ENCODE measurements around the gene SPTBN5. TPM values are rescaled to one million over a fixed set of nuclear protein-coding genes. Genes with fewer than 3 reads are reported as not detected.
A peak's percentile ranks its signal among the peaks of the same experiment; 100 is the strongest.

The SPTBN5 gene
- total RNA-seq, 6 experiments from 2014 or later, result 0.16 to 0.34 (median 0.24) TPM

GRCh38 chr15:41869770-41870688 lies 23.8 kb downstream of the SPTBN5 start:
- Mint-ChIP-seq H3K4me3 (no peak overlapping the region; the same call in 1 of the 2 replicates), H3K27me3 (ENCODE audit: insufficient read depth) (peaks cover 13% of the 10 kb centered on the region), H3K4me1 (ENCODE audit: low read depth) (peaks cover 12% of the 10 kb centered on the region), H3K9me3 (no peaks in the 10 kb centered on the region), H3K36me3 (ENCODE audit: low read depth) (no peaks in the 10 kb centered on the region), H3K27ac (peak overlapping the region; percentile 91)
- DNase-seq, result no peak
- TF ChIP-seq CTCF (IDR thresholded peaks at IDR 0.05), result no peak

GRCh38 chr15:41868321-41868720 lies 25.5 kb downstream of the SPTBN5 start:
- Mint-ChIP-seq H3K4me3 (no peak overlapping the region), H3K36me3 (ENCODE audit: low read depth) (no peaks in the 10 kb centered on the region), H3K9me3 (no peaks in the 10 kb centered on the region), H3K4me1 (ENCODE audit: low read depth) (peaks cover 12% of the 10 kb centered on the region), H3K27ac (no peak overlapping the region), H3K27me3 (ENCODE audit: insufficient read depth) (peaks cover 12% of the 10 kb centered on the region)
- DNase-seq, result no peak
- no peak for TF ChIP-seq CTCF (IDR thresholded peaks at IDR 0.05)

- TF ChIP-seq CTCF (IDR thresholded peaks at IDR 0.05), result no peak
- DNase-seq, result no peak
- Mint-ChIP-seq H3K4me3 (no peak overlapping the region), H3K36me3 (ENCODE audit: low read depth) (no peaks in the 10 kb centered on the region), H3K27me3 (ENCODE audit: insufficient read depth) (peaks cover 9% of the 10 kb centered on the region), H3K27ac (no peak overlapping the region), H3K4me1 (ENCODE audit: low read depth) (peaks cover 12% of the 10 kb centered on the region), H3K9me3 (no peaks in the 10 kb centered on the region)
Measured at GRCh38 chr15:41866872-41867579, 26.8 kb downstream of the SPTBN5 start.

GRCh38 chr15:41866263-41866703 lies 27.6 kb downstream of the SPTBN5 start:
- no peak for TF ChIP-seq CTCF (IDR thresholded peaks at IDR 0.05)
- Mint-ChIP-seq H3K27me3 (ENCODE audit: insufficient read depth) (peaks cover 8% of the 10 kb centered on the region), H3K4me1 (ENCODE audit: low read depth) (peaks cover 11% of the 10 kb centered on the region), H3K36me3 (ENCODE audit: low read depth) (no peaks in the 10 kb centered on the region), H3K9me3 (no peaks in the 10 kb centered on the region), H3K4me3 (no peak overlapping the region), H3K27ac (no peak overlapping the region)
- DNase-seq, result no peak

GRCh38 chr15:41865490-41866055 lies 28.3 kb downstream of the SPTBN5 start:
- no peak for TF ChIP-seq CTCF (IDR thresholded peaks at IDR 0.05)
- no peaks in the 10 kb centered on the region for H3K9me3 Mint-ChIP-seq
- peaks cover 4% of the 10 kb centered on the region for H3K4me1 Mint-ChIP-seq (ENCODE audit: low read depth)
- H3K27me3 Mint-ChIP-seq (ENCODE audit: insufficient read depth), result peaks cover 8% of the 10 kb centered on the region
- no peak for DNase-seq
- no peaks in the 10 kb centered on the region for H3K36me3 Mint-ChIP-seq (ENCODE audit: low read depth)
- H3K4me3 Mint-ChIP-seq, result no peak overlapping the region
- no peak overlapping the region for H3K27ac Mint-ChIP-seq
